GM18907 (cell line): ENCODE measurements around the gene ST7.

Experiments
- ATAC-seq: cut with Tn5 transposase; IDR thresholded peaks from one replicate; pipeline ENCODE4 v1.9.1; 2021; ENCODE audit warnings: mild to moderate bottlenecking, moderate library complexity; ENCODE audit not compliant: unreplicated experiment

The ST7 gene

GRCh38 chr7:117249696-117250095, 296.4 kb downstream of the ST7 start:
- ATAC-seq, result no peak

GRCh38 chr7:117250245-117250644, 296.9 kb downstream of the ST7 start:
- no peak for ATAC-seq

DNA sequence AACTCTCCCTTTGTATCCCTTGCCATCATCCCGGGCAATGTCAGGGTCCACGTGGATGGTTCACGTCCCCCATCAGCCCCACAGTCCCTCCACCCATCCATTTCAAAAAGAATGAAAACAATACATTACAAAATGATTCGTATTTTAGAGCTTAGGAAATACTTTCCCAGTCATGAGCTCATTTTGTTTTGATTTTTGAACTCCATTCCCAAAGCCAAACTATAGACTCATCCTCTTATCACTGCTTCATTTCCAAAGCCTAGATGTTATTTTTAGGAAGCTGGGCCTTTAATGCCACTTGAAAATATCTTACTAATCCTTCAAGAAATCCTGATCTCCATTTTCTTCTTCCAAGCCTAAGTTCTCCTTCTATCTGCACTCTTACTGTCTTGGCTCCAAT, 297.5 kb downstream of the ST7 start:
- ATAC-seq, result no peak

- ATAC-seq, result peak; percentile 52
Measured at GRCh38 chr7:117251687-117252086, 298.4 kb downstream of the ST7 start.

DNA sequence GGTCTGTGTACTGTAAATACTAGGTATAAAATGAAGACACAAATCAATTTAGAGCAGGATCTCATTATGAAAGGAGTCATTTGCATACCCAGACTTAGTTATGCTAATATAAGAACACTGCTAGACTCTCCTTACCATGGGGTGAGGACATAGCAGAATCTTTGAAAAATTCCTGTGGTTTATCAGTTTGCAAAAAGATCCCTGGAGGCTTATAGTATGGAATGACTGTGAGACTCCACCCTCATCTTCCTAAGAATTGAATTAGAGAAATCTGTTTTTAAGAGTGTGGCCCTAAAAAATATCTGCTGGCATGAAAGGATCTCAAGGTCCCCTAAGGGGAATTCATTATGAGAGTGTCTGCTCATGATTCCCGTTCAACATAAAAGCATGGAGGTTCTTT, 306.3 kb downstream of the ST7 start:
- ATAC-seq, result no peak

DNA sequence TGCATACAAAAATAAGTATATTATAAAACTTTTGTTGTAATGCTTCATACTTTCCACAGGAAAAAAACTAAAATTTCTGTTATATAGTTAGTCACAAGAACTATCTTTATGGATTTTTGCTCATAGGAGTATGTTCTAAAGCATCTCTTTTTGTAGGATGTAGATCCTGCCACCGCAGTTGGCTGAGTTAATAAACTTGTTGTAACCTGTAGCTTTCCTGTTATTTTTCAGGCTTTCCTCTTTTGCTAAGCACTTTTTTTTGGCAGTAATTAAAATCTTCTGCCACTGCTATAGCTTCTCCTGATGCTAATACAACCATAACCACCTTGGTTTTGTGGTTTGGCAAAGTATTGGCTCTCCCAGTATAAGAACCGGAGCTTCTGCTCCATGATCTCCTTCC, 309.2 kb downstream of the ST7 start:
- no peak for ATAC-seq

DNA sequence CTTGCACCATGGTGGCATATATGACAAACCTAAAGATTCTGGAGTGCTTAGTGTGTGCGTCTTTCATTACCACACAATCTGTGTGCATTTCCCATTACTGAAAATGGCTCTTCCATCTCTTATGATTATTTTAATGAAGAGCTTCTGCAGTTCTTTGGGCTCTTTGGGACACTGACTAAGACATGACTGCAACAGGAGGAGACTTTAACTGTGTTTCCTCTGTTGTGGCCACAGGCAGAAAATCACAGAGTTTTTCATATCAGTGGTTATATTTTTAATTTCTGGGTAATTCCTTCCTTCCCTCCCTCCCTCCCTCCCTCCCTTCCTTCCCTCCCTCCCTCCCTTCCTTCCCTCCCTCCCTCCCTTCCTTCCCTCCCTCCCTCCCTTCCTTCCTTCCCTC, 311.4 kb downstream of the ST7 start:
- ATAC-seq, result no peak

DNA sequence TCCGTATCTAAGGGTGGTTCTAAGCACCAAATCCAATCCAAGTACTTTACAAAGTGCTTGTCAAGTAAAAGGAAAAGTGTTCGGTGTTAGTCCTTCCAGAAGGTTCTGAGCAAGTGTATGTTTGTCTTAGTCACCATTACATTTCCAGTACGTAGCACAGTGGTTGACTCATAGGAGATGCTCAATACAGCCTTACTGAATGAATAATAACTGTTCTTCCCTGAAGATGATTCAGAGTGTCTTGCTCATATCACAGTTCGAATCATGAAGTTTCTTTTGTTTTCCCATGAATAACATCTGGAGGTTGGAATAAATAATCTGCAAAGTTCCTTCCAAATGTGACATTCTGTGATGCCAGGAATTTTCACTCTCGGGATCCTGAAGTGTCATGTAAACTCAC, 316.1 kb downstream of the ST7 start:
- no peak for ATAC-seq

DNA sequence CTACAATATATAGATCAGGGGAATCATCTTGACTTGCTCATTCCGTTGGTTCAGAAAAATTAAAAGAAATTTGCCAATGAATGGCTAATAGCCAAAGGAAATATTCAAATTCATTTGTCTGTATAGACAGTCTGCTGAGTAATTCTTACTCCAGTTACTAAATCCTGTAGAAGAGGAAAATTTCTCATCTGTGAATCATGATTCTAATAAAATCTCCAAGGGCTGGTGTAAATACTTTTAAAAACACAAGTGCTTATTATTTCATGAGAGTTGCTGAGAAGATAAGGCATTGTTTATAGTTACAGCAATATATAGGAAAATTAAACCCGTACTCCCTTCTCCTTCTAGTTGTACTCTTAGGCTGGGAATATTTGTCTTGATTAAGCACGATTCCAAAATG, 316.6 kb downstream of the ST7 start:
- no peak for ATAC-seq

- ATAC-seq, result no peak
Measured at GRCh38 chr7:117270371-117270770, 317.1 kb downstream of the ST7 start.

DNA sequence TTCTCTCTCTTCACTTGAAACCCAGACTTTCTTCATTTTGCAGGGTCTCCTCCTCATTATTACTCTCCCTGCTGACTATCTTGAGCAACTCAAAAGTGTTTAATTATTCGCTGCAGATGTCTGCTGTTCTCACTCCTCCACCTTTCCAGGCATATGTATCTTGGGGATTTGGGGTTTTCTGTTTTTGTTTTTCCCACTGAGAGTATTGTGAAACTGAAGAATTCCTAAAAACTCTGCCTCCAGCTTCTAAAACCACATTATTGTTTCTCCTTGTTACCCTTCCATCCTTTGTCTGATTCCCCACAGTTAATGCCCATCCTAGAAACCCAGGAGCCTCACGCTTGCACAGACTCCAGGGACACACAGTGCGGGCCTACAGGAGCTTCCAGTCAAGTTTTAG, 318.3 kb downstream of the ST7 start:
- ATAC-seq, result no peak

DNA sequence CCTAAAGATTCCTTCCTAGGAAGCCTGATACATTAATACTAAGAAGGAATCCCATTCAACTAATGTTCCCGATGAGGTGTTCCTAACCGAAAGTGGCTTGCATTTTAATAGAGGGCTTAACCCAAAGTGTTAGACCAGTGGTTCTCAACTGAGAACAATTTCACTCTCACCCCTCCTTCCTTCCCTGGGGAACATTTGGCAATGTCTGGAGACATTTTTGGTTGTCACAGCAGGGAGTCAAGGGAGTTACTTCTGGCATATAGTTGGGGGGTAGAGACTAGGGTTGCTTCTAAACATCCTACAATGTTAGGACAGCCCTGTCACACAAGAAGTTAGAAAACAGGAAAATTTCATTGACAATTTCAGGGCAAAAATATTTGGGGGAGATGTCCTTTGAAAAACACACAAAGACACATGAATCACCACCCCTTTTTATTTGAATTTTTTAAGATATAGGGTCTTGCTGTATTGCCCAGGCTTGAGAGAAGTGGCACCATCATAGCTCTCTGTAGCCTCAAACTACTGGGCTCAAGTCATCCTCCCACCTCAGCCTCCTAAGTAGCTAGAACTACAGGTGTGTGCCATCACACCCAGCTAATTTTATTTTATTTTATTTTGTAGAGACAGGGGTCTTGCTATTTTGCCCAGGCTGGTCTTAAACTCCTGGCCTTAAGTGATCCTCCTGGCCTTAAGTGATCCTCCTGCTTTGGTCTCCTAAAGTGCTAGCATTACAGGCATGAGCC, 318.9 kb downstream of the ST7 start:
- ATAC-seq, result no peak

GRCh38 chr7:117273325-117273724, 320.0 kb downstream of the ST7 start:
- ATAC-seq, result no peak

GRCh38 chr7:117273814-117274225, 320.5 kb downstream of the ST7 start:
- ATAC-seq, result no peak

GRCh38 chr7:117274951-117275350, 321.6 kb downstream of the ST7 start:
- ATAC-seq, result no peak

DNA sequence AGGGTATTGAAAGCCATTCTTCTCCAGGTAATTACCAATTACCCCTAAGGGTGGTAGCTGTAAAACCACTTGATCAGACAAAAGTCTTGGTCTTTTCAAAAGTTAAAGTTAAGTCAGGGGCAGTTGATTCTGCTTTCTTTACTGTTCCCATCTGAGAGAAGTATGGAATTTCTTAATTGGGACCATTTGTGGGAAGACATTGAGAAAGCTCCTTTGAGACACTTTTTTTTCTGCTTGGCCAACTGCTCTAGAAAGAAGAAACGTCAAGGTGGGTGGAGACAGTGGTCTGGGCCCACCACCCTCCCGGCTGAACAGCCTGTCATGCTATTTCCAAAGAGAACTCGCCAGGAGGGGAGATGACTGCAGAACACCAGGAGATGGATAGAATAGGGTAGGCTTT, 324.3 kb downstream of the ST7 start:
- no peak for ATAC-seq

- no peak for ATAC-seq
Measured at GRCh38 chr7:117278040-117278439, 324.7 kb downstream of the ST7 start.

GRCh38 chr7:117279203-117279602, 325.9 kb downstream of the ST7 start:
- ATAC-seq, result no peak
